ENCODE results near the gene PKMYT1.

GRCh38 chr16:2971134-2971984 lies 8.9 kb downstream of the PKMYT1 start:
- TF ChIP-seq CTCF (IDR thresholded peaks at IDR 0.05; ENCODE audit: poor library complexity): no peak
- no peak for TF ChIP-seq EZH2 (IDR thresholded peaks at IDR 0.05; ENCODE audit: borderline replicate concordance)

Data from hepatocyte (in vitro differentiated cells).